Loucy (cell line): ENCODE results near the gene AKAP13.

ENCODE experiments used
- H2AFZ ChIP-seq: fragments of 200-600 bp; sonication (generic); 2 replicates; pipeline ENCODE4 v1.6.0; 2016; ENCODE audit warnings: antibody characterized with exemption, mild to moderate bottlenecking, low read length, moderate library complexity
- H3F3A ChIP-seq: fragments of 200-600 bp; 2 replicates; pipeline ENCODE4 v1.6.0; 2016; ENCODE audit warnings: antibody characterized with exemption, low read depth, mild to moderate bottlenecking
- H3K27me3 ChIP-seq: fragments of 200-600 bp; sonication (generic); 2 replicates; pipeline ENCODE4 v1.6.1; 2014; ENCODE audit warnings: low read length, mild to moderate bottlenecking; ENCODE audit not compliant: insufficient read depth, poor library complexity, severe bottlenecking
- H3K36me3 ChIP-seq: fragments of 200-600 bp; sonication (generic); 2 replicates; pipeline ENCODE4 v1.6.1; 2016; ENCODE audit warnings: low read length; ENCODE audit not compliant: insufficient read depth
- H3K4me1 ChIP-seq: fragments of 200-600 bp; sonication (generic); 2 replicates; pipeline ENCODE4 v1.5.1; 2014; ENCODE audit warnings: low read length, mild to moderate bottlenecking; ENCODE audit not compliant: insufficient read depth, poor library complexity, severe bottlenecking
- H3K4me2 ChIP-seq: fragments of 200-600 bp; sonication (generic); 2 replicates; pipeline ENCODE4 v1.6.0; 2014; ENCODE audit warnings: antibody characterized with exemption, low read length, low read depth, mild to moderate bottlenecking; ENCODE audit not compliant: poor library complexity, severe bottlenecking
- H3K4me3 ChIP-seq: fragments of 200-600 bp; sonication (generic); 2 replicates; pipeline ENCODE4 v1.5.1; 2014; ENCODE audit warnings: low read length, mild to moderate bottlenecking, mixed read lengths; ENCODE audit not compliant: poor library complexity, severe bottlenecking
- H3K79me2 ChIP-seq: fragments of 200-600 bp; sonication (generic); 2 replicates; pipeline ENCODE4 v1.6.1; 2014; ENCODE audit warnings: low read length; ENCODE audit not compliant: insufficient read depth
- H3K9ac ChIP-seq: fragments of 200-600 bp; sonication (generic); 2 replicates; pipeline ENCODE4 v1.6.0; 2014; ENCODE audit warnings: mild to moderate bottlenecking, low read depth, low read length, moderate library complexity; ENCODE audit not compliant: poor library complexity, severe bottlenecking
- H3K9me2 ChIP-seq: fragments of 200-600 bp; sonication (generic); replicated peaks from 2 replicates; pipeline ENCODE4 v1.6.1; 2016; ENCODE audit warnings: low read depth, low read length, mixed read lengths
- H3K9me3 ChIP-seq: fragments of 200-600 bp; sonication (generic); 2 replicates; pipeline ENCODE4 v1.6.1; 2014; ENCODE audit warnings: mild to moderate bottlenecking, antibody characterized with exemption, low read length, low read depth; ENCODE audit not compliant: insufficient read depth
- H4K20me1 ChIP-seq: fragments of 200-600 bp; sonication (generic); 2 replicates; pipeline ENCODE4 v1.6.0; 2014; ENCODE audit warnings: antibody characterized with exemption, low read length, mild to moderate bottlenecking; ENCODE audit not compliant: insufficient read depth, poor library complexity, severe bottlenecking
- CTCF ChIP-seq: fragments of 200-600 bp; sonication (generic); conservative IDR thresholded peaks from 2 replicates; pipeline ENCODE4 v1.5.1; 2014; ENCODE audit warnings: mild to moderate bottlenecking, antibody characterized with exemption, low read length
- EZH2phosphoT487 ChIP-seq: fragments of 200-600 bp; IDR thresholded peaks from 2 replicates; pipeline ENCODE4 v1.6.1; 2018; ENCODE audit warnings: antibody characterized with exemption, mild to moderate bottlenecking, moderate library complexity, borderline replicate concordance

The AKAP13 gene

GRCh38 chr15:85414037-85414436, 33.6 kb downstream of the AKAP13 start:
- TF ChIP-seq EZH2phosphoT487 (no peak), CTCF (no peak)
- Histone ChIP-seq H3F3A (no peaks in the 10 kb centered on the region), H4K20me1 (no peaks in the 10 kb centered on the region), H3K36me3 (no peaks in the 10 kb centered on the region), H3K9me2 (no peaks in the 10 kb centered on the region), H3K27me3 (no peaks in the 10 kb centered on the region), H2AFZ (no peak overlapping the region), H3K4me2 (peak overlapping the region; percentile 80), H3K4me3 (peak overlapping the region; percentile 57), H3K79me2 (peaks cover 34% of the 10 kb centered on the region), H3K9ac (peak overlapping the region; percentile 52), H3K9me3 (no peaks in the 10 kb centered on the region), H3K4me1 (peaks cover 20% of the 10 kb centered on the region)

- no peak overlapping the region for H2AFZ ChIP-seq
- peak overlapping the region; percentile 80 for H3K4me2 ChIP-seq
- no peaks in the 10 kb centered on the region for H3K36me3 ChIP-seq
- H4K20me1 ChIP-seq, result no peaks in the 10 kb centered on the region
- peak overlapping the region; percentile 52 for H3K9ac ChIP-seq
- peaks cover 38% of the 10 kb centered on the region for H3K79me2 ChIP-seq
- peaks cover 20% of the 10 kb centered on the region for H3K4me1 ChIP-seq
- TF ChIP-seq CTCF, result peak; percentile 57
- TF ChIP-seq EZH2phosphoT487, result no peak
- H3K27me3 ChIP-seq, result no peaks in the 10 kb centered on the region
- no peaks in the 10 kb centered on the region for H3K9me3 ChIP-seq
- H3F3A ChIP-seq, result no peaks in the 10 kb centered on the region
- H3K4me3 ChIP-seq, result no peak overlapping the region
- no peaks in the 10 kb centered on the region for H3K9me2 ChIP-seq
Measured at GRCh38 chr15:85414495-85414894, 34.1 kb downstream of the AKAP13 start.

- peaks cover 20% of the 10 kb centered on the region for H3K4me1 ChIP-seq
- TF ChIP-seq EZH2phosphoT487 (no peak), CTCF (no peak)
Measured at GRCh38 chr15:85414991-85415390, 34.6 kb downstream of the AKAP13 start.

More at GRCh38 chr15:85414991-85415390, 34.6 kb downstream of the AKAP13 start:
- Histone ChIP-seq H3K27me3 (no peaks in the 10 kb centered on the region), H3K79me2 (peaks cover 39% of the 10 kb centered on the region), H3K9ac (no peak overlapping the region), H3K4me2 (no peak overlapping the region), H3K36me3 (no peaks in the 10 kb centered on the region), H3K9me2 (no peaks in the 10 kb centered on the region), H3K9me3 (no peaks in the 10 kb centered on the region), H4K20me1 (no peaks in the 10 kb centered on the region), H3K4me3 (no peak overlapping the region), H2AFZ (no peak overlapping the region), H3F3A (no peaks in the 10 kb centered on the region)
